Activated CD4-positive, alpha-beta T cell treated with anti-CD3 and anti-CD28 coated beads, Interleukin-2, amount 50 U/mL, for 24 hours (primary cell): Measurements from ENCODE around the gene TRIL.

Source experiments
- DNase-seq, 2 donors: peaks; one replicate each; pipeline ENCODE4 v3.0.0-alpha.2; 2020; ENCODE audit warnings: low read depth in 1 of 2, low spot score in 1 of 2

TRIL gene

GRCh38 chr7:28958235-28958979, at the start of gene TRIL:
Gene TRIL, minus strand, starts transcription at chr7:28958330. Its CDS starts 284 bp downstream, at chr7:28958046.
- DNase-seq, result no peak

- no peak for DNase-seq
These were observed 49.0 kb upstream of the TRIL start for GRCh38 chr7:29007127-29007526.

- no peak for DNase-seq
These were observed 47.7 kb upstream of the TRIL start for GRCh38 chr7:29005829-29006228.

GRCh38 chr7:29005406-29005805, 47.3 kb upstream of the TRIL start:
- DNase-seq, result no peak

GRCh38 chr7:29003703-29004102, 45.6 kb upstream of the TRIL start:
- DNase-seq, result no peak

- no peak for DNase-seq
These were observed 42.6 kb upstream of the TRIL start for GRCh38 chr7:29000717-29001076.

- DNase-seq, result no peak
These were observed 42.0 kb upstream of the TRIL start for GRCh38 chr7:28999895-29000716.

GRCh38 chr7:28999427-28999826, 41.3 kb upstream of the TRIL start:
- DNase-seq, result no peak

GRCh38 chr7:28998105-28998504, 40.0 kb upstream of the TRIL start:
- DNase-seq, result no peak

- DNase-seq, result no peak
These were observed 38.7 kb upstream of the TRIL start for GRCh38 chr7:28996836-28997235.

GRCh38 chr7:28993371-28993770, 35.2 kb upstream of the TRIL start:
- DNase-seq, result no peak

- no peak for DNase-seq
These were observed 34.7 kb upstream of the TRIL start for GRCh38 chr7:28992798-28993197.

GRCh38 chr7:28990200-28990960, 32.2 kb upstream of the TRIL start:
- DNase-seq, result no peak

GRCh38 chr7:28989211-28989980, 31.3 kb upstream of the TRIL start:
- DNase-seq, result no peak

GRCh38 chr7:28988810-28989209, 30.7 kb upstream of the TRIL start:
- no peak for DNase-seq

GRCh38 chr7:28988091-28988490, 30.0 kb upstream of the TRIL start:
- no peak for DNase-seq

- DNase-seq, result no peak
These were observed 28.6 kb upstream of the TRIL start for GRCh38 chr7:28986765-28987110.

- no peak for DNase-seq
These were observed 28.1 kb upstream of the TRIL start for GRCh38 chr7:28986028-28986764.

GRCh38 chr7:28984631-28985030, 26.5 kb upstream of the TRIL start:
- DNase-seq, result no peak

- DNase-seq, result no peak
These were observed 26.1 kb upstream of the TRIL start for GRCh38 chr7:28984217-28984616.
